Activated T-cell treated with anti-CD3 and anti-CD28 coated beads for 4 hours (primary cell): ENCODE data around the gene BTN1A1.
"Not testable (repeated sequence)": the region's sequence is repeated elsewhere in the genome, so short reads cannot be mapped to it uniquely, and the experiment has no call there.

Source experiments
- DNase-seq: peaks from one replicate; pipeline ENCODE4 v3.0.0-alpha.2; 2020

BTN1A1 gene, protein sequence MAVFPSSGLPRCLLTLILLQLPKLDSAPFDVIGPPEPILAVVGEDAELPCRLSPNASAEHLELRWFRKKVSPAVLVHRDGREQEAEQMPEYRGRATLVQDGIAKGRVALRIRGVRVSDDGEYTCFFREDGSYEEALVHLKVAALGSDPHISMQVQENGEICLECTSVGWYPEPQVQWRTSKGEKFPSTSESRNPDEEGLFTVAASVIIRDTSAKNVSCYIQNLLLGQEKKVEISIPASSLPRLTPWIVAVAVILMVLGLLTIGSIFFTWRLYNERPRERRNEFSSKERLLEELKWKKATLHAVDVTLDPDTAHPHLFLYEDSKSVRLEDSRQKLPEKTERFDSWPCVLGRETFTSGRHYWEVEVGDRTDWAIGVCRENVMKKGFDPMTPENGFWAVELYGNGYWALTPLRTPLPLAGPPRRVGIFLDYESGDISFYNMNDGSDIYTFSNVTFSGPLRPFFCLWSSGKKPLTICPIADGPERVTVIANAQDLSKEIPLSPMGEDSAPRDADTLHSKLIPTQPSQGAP

GRCh38 chr6:26500102-26500501 lies at the start of gene BTN1A1:
Gene BTN1A1 (plus strand): TSS chr6:26500303. CDS start chr6:26501287, 984 bp downstream.
- DNase-seq: no peak

- DNase-seq: no peak
Observed at GRCh38 chr6:26452631-26453235, 47.4 kb upstream of the BTN1A1 start.

GRCh38 chr6:26454631-26455030 lies 45.5 kb upstream of the BTN1A1 start:
- no peak for DNase-seq

DNA sequence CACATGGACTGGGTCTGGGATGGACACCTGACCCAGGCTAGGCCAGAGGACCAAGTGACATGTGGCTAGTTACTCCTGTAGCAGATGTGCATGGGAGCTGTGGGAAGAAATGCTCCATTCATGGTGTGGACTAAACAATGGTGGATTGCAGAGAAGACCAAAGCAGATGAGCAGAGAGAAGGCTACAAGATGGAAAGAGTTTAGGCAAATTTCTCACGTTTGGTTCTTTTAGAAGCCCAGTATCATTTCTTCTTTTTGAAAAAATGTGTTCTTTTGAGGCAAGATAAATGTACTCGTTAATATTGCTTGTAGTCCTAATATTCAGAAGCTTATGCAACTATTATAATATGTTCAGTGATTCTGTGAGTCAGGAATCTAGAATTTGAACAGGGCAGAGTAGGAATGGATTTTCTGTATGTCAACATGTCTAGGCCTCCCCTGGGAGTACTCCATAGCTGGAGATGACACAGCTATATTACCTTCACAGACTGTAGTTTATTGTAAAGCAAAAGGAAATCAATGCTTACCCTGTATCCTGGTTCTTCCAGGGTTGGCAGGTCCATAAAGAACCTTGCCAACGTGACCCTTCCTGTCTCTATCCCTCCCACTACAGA lies 44.6 kb upstream of the BTN1A1 start:
- no peak for DNase-seq

- no peak for DNase-seq
Observed at GRCh38 chr6:26457264-26457805, 42.8 kb upstream of the BTN1A1 start.

DNA sequence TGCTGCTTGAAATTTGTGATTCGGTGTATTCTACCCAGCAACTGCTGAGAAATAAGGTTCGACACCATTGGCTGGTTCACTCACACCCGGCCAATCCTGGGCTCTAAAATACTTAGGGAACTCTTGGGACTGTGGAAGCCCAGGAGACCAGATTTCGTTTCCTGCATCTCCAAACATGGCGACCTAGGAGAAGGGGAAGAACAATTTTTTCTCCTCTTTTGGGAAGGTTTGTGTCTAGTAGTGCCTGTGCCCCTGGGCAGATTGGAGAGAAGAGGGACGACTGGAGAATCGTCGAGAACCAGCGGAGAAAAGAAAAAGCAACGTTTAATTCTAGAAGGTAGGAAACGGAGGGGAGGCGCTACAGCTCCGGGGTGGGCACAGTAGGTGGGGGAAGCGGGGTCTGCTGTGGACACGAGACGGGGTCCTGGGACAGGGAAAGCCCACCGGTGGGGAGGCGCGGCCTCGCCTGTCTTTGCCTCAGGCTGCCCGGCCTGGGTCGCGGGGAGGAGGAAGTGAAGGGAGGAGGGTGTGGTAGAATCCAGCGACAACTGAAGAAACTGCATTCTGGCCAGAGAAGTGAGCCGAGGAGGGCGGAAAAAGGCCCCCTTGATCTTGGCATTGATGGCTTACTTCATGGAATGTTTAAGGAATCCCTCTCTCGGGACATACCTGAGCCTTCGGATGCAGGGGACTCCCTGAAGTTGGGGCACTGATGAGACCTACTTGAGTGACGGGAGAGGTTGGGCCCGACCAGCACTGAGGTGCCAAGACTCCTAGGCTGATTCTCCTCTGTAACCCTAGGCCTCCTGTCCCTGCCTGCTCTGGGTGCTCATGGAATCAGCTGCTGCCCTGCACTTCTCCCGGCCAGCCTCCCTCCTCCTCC lies 42.1 kb upstream of the BTN1A1 start, which contains the start of gene BTN2A1:
BTN2A1 (plus strand) TSS at position 150 of the 883 bp plus-strand sequence; CDS start at position 832, 682 bp downstream.
- DNase-seq: peak; percentile 57

GRCh38 chr6:26459023-26459810 lies 40.9 kb upstream of the BTN1A1 start:
- no peak for DNase-seq

DNA sequence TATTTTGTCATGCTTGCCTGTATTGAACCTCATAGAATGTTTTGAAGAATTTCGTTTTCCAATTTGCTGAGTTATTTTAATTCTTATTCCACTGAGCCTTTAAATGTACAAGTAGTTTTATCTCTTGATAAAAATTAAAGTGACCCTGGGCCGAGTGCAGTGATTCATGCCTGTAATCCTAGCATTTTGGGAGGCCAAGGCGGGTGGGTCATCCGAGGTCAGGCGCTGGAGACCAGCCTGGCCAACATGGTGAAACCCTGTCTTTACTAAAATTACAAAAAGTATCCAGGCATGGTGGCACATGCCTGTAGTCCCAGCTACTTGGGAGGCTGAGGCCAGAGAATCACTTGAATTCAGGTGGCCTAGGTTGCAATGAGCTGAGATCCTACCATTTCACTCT lies 38.8 kb upstream of the BTN1A1 start:
- not testable (repeated sequence) for DNase-seq

DNA sequence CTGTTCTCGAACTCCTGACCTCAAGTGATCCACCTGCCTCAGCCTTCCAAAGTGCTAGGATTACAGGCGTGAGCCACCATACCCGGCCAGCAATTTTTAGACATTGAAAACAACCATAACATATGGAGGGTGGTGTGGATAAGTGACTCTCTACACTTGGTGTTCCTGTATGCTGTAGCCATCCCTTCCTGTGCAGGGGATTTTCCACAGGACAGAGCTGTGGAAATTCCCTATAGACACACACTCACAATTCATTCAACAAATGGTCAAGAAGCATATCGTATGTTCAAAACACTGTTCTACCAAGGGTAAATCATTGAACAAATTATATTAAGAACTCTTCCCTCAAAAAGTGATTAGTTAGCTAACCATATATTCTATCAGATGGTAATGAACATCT lies 36.1 kb upstream of the BTN1A1 start:
- DNase-seq: no peak

- DNase-seq: no peak
Observed at GRCh38 chr6:26464416-26465131, 35.5 kb upstream of the BTN1A1 start.

DNA sequence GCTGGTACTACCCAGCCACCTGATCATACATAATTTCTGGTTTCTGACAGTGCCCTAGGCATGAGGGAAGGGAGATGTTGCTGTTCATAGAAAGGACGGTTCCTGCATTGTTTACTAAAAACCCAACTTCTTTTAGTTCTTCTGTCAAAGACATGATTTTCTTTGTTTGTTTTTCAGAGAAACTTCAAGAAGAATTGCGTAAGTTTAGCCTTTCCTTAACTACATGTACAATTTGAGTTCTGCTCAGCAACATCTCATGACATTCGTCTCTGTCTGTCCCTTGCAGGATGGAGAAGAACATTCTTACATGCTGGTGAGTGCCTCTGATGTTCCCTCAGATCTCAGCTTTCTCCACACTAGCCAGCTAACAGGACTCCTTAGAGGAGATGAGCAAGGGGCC lies 34.3 kb upstream of the BTN1A1 start:
- DNase-seq: no peak

DNA sequence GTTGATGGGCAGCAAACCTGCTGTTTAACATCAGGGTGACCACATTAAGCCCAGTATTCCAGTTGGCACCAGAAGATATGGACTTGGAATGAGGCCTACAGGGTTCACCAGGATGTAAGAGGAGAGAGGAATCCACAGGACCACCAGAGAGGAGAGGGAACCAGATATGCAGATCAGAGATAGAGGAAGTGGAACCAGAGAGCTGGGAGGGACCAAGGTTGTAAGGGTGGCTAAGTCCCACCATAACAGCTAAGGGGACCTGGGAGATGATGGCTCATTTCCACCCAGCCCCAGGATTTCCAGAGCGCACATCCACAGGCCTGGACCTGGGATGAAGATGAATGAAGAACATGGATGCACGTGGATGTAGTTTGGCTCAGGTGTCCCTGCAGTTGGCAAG lies 31.3 kb upstream of the BTN1A1 start:
- no peak for DNase-seq

GRCh38 chr6:26470643-26471042 lies 29.5 kb upstream of the BTN1A1 start:
- DNase-seq: no peak

DNA sequence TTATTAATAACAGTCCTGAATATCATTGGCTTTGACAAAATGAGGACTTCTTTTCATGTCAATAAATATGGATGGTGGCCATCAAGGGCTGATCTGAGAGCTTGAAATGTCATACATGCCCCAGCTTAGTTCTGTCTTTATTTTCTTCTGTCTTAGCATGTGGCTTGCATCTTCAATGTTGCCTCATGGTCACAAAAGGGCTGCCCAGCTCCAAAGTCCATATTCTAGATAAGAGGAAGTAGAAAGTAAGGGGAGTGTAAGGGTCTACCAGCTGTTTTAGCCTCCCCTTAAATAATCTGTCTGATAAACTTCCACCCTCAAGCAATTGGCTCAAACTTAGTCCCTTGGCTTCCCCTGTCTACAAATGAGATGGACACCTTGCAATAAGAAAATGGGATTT lies 28.1 kb upstream of the BTN1A1 start:
- DNase-seq: no peak

DNA sequence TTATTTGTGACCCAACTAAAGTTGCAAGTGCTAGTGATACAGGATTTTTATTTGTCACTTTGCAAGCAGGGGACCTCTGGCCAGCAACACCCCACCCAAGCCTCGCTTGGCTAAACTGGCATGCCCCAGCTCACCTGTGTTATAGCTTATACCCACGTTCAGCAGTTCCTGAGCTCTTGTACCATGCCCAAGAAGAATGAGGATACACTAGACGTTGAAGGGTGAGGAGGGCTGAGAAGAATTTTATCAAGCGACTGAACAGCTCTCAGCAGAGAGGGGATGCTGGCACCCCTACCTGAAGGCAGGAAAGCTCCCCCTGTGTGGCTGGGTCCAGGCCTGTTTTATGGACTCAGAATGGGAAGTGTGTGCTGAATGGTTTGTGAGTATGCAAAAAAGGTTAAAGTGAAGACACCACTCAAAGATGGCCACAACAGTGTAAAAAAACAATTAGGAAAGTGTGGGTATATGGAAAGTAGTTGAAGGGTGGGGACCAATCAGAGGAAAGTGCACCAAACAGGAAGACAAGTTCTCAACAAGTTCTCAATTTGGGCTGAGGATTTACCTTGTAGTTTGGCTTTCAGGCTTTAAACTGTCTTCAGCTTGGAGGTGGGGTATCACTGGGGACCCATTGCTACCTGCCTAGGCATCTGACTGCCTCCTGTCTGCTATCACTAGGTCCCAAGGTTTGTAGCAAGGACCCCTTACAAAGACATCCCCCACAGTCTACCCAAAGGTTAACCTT lies 27.4 kb upstream of the BTN1A1 start:
- DNase-seq: no peak

DNA sequence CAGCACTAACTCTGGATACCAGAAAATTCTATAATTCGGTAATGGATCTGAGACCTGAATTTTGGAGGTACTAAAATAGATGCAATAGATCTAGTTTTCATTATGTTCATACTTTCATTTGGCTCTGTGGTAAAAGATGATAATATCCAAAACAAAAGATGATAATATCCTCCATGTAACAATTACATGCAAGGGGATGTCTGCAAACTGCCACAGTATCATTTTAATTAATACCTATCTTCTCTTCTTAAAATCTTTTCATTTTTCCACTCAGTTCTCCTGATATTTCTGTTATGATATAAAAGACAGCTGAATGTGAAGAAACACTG lies 26.7 kb upstream of the BTN1A1 start:
- DNase-seq: no peak

- peak; percentile 73 for DNase-seq
Observed at GRCh38 chr6:26473758-26474438, 26.2 kb upstream of the BTN1A1 start.

GRCh38 chr6:26474439-26474881 lies 25.6 kb upstream of the BTN1A1 start:
- no peak for DNase-seq
